Measurements from ENCODE around the gene DDX3X.
A peak's percentile ranks its signal among the peaks of the same experiment; 100 is the strongest.
"Not testable (repeated sequence)": the region's sequence is repeated elsewhere in the genome, so short reads cannot be mapped to it uniquely, and the experiment has no call there.

DDX3X gene

GRCh38 chrX:41333744-41334362, at the start of gene DDX3X:
TSS of gene DDX3X (plus strand) at chrX:41334162. CDS start at chrX:41334253, 91 bp downstream.
- Mint-ChIP-seq H3K27me3 (no peaks in the 10 kb centered on the region), H3K9me3 (no peaks in the 10 kb centered on the region), H3K4me3 (peak within 1 kb of the TSS; percentile 99), H3K36me3 (peaks cover 13% of the 10 kb centered on the region), H3K4me1 (peaks cover 27% of the 10 kb centered on the region), H3K27ac (peak within 1 kb of the TSS; percentile 100)

- H3K27me3 Mint-ChIP-seq, H3K9me3 Mint-ChIP-seq, H3K27ac Mint-ChIP-seq, H3K36me3 Mint-ChIP-seq, H3K4me3 Mint-ChIP-seq, H3K4me1 Mint-ChIP-seq: not testable (repeated sequence)
Observed at GRCh38 chrX:41285928-41286327, 48.0 kb upstream of the DDX3X start.

DNA sequence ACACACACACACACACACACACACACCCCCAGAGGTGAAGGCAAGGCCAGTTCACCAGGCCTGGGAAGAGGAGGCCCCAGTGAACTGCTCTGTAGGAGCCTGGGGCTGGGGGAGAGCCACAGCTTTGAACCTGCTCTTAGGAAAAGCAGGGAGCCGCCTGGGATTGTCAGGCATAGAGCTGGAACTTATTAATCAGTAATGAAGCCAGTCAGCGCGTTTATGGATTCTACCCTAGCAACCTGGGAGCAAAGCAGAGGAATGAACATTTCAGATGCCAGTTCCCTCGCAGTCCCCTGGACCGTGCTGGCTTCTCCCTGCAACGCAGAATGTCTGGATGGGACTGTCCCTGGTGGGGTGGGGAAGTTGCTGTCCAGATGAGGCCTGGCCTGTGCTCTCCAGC, 45.3 kb upstream of the DDX3X start:
- no peaks in the 10 kb centered on the region for H3K4me1 Mint-ChIP-seq
- H3K9me3 Mint-ChIP-seq: no peaks in the 10 kb centered on the region
- no peaks in the 10 kb centered on the region for H3K27me3 Mint-ChIP-seq
- H3K27ac Mint-ChIP-seq: no peak overlapping the region
- no peaks in the 10 kb centered on the region for H3K36me3 Mint-ChIP-seq
- no peak overlapping the region for H3K4me3 Mint-ChIP-seq

GRCh38 chrX:41289095-41289494, 44.9 kb upstream of the DDX3X start:
- H3K4me1 Mint-ChIP-seq: no peaks in the 10 kb centered on the region
- H3K4me3 Mint-ChIP-seq: no peak overlapping the region
- no peaks in the 10 kb centered on the region for H3K36me3 Mint-ChIP-seq
- H3K27me3 Mint-ChIP-seq: no peaks in the 10 kb centered on the region
- no peaks in the 10 kb centered on the region for H3K9me3 Mint-ChIP-seq
- H3K27ac Mint-ChIP-seq: no peak overlapping the region

GRCh38 chrX:41291309-41291708, 42.7 kb upstream of the DDX3X start:
- Mint-ChIP-seq H3K4me3 (no peak overlapping the region), H3K27ac (no peak overlapping the region), H3K27me3 (no peaks in the 10 kb centered on the region), H3K9me3 (no peaks in the 10 kb centered on the region), H3K4me1 (no peaks in the 10 kb centered on the region), H3K36me3 (no peaks in the 10 kb centered on the region)

GRCh38 chrX:41293269-41293668, 40.7 kb upstream of the DDX3X start:
- Mint-ChIP-seq H3K4me1 (no peaks in the 10 kb centered on the region), H3K9me3 (no peaks in the 10 kb centered on the region), H3K4me3 (no peak overlapping the region), H3K27me3 (no peaks in the 10 kb centered on the region), H3K36me3 (no peaks in the 10 kb centered on the region), H3K27ac (no peak overlapping the region)

DNA sequence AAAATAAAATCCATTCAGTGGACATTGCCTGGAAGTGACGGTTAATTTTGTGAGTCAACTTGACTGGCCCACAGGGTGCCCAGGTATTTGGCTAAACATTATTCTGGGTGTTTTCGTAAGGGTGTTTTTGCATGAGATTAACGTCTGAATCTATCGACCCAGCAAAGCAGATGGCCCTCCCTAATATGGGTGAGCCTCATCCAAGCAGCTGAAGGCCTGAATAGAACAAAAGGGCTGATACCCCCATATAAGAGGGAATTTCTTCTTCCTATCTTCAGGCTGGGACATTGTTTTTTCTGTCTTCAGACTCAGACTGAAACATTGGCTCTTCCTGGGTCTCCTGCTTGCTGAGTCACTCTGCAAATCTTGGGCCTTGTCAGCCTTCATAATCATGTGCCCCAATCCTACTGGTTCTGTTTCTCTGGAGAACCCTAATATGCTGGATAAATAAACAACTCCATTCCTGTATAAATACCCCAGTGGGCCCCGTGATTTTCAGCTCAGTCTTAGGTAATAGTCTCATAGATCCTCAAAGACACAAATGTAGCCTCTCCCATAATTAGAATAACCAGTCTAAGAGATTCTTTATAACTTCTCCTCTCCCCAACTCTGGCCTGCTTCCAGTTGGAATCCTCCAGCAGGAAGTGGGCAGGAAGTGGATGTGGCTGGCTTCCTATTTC, 33.1 kb upstream of the DDX3X start:
- Mint-ChIP-seq H3K9me3 (no peaks in the 10 kb centered on the region), H3K4me1 (no peaks in the 10 kb centered on the region), H3K27ac (no peak overlapping the region), H3K4me3 (no peak overlapping the region), H3K36me3 (no peaks in the 10 kb centered on the region), H3K27me3 (no peaks in the 10 kb centered on the region)

GRCh38 chrX:41301438-41301824, 32.5 kb upstream of the DDX3X start:
- no peak overlapping the region for H3K4me3 Mint-ChIP-seq
- no peak overlapping the region for H3K27ac Mint-ChIP-seq
- H3K27me3 Mint-ChIP-seq: no peaks in the 10 kb centered on the region
- H3K9me3 Mint-ChIP-seq: no peaks in the 10 kb centered on the region
- no peaks in the 10 kb centered on the region for H3K36me3 Mint-ChIP-seq
- no peaks in the 10 kb centered on the region for H3K4me1 Mint-ChIP-seq

DNA sequence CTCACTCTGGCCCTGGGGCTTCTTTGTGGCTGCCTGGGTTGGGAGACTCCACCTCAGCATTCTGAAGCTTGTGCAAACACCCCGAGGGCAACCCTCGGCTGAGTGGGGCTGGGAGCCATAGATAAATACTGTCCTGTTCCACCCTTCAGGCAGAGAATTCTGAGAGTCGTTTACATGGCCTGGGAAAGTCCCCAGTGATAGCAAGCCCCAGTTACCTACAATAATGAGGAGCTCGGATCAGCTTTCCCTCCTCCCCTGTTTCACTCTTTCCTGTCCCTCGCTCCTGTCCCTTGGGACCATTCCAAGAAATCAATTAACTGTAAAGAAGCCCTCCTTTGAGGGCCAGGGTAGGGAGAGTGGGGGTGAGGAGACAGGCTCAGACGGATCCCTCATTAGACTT, 31.6 kb upstream of the DDX3X start:
- Mint-ChIP-seq H3K36me3 (no peaks in the 10 kb centered on the region), H3K4me3 (no peak overlapping the region), H3K27ac (no peak overlapping the region), H3K27me3 (no peaks in the 10 kb centered on the region), H3K4me1 (no peaks in the 10 kb centered on the region), H3K9me3 (no peaks in the 10 kb centered on the region)

GRCh38 chrX:41303013-41303412, 30.9 kb upstream of the DDX3X start:
- Mint-ChIP-seq H3K36me3 (no peaks in the 10 kb centered on the region), H3K27ac (no peak overlapping the region), H3K27me3 (no peaks in the 10 kb centered on the region)

GRCh38 chrX:41304178-41304577, 29.8 kb upstream of the DDX3X start:
- Mint-ChIP-seq H3K4me3 (no peak overlapping the region), H3K27ac (no peak overlapping the region), H3K4me1 (no peaks in the 10 kb centered on the region), H3K9me3 (no peaks in the 10 kb centered on the region), H3K36me3 (no peaks in the 10 kb centered on the region), H3K27me3 (no peaks in the 10 kb centered on the region)

More at GRCh38 chrX:41303013-41303412, 30.9 kb upstream of the DDX3X start:
- no peaks in the 10 kb centered on the region for H3K4me1 Mint-ChIP-seq
- H3K4me3 Mint-ChIP-seq: no peak overlapping the region
- H3K9me3 Mint-ChIP-seq: no peaks in the 10 kb centered on the region

GRCh38 chrX:41308884-41309647, 24.9 kb upstream of the DDX3X start:
- Mint-ChIP-seq H3K4me1 (no peaks in the 10 kb centered on the region), H3K4me3 (no peak overlapping the region), H3K27ac (no peak overlapping the region), H3K27me3 (no peaks in the 10 kb centered on the region), H3K36me3 (no peaks in the 10 kb centered on the region), H3K9me3 (no peaks in the 10 kb centered on the region)

DNA sequence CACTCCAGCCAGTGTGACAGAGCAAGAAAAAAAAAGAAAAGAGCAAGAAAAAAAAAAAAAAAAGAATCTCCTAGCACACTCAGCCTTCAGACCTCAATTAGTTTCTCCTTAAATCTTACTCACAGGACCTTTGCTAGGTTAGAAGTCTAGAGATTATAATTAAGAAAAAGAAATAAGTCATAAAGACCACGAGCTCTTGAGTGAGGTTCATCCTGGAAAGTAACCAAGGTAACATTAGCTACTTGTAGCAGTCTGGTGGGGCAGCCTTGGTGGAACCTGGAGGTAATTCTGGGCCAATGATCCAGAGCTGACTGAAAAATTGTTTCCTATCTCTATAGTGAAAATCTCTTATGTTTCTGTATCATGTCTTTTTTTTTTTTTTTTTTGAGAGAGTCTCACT, 21.2 kb upstream of the DDX3X start:
- Mint-ChIP-seq H3K27ac (no peak overlapping the region), H3K4me1 (no peaks in the 10 kb centered on the region), H3K9me3 (no peaks in the 10 kb centered on the region), H3K4me3 (no peak overlapping the region), H3K36me3 (no peaks in the 10 kb centered on the region), H3K27me3 (no peaks in the 10 kb centered on the region)

DNA sequence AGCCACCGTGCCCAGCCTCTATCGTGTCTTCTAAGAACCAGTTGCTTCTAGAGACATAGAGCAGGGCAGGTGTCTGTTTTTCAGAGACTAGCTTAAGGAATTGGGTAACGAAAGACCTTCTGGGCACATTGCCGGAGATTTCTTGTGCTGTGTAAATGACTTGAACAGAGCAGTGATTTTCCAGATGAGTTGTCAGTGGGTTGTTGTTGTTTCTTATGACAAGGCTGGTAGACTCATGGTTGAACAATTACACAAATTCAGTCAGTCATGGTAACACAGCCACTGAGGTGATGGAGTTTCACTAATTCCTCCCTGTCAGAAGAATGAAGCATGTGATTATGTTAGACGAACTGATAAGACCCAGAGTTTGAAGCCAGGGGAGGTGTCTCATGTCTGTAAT, 20.5 kb upstream of the DDX3X start:
- Mint-ChIP-seq H3K4me1 (no peaks in the 10 kb centered on the region), H3K9me3 (no peaks in the 10 kb centered on the region), H3K4me3 (no peak overlapping the region), H3K36me3 (no peaks in the 10 kb centered on the region), H3K27ac (no peak overlapping the region), H3K27me3 (no peaks in the 10 kb centered on the region)

DNA sequence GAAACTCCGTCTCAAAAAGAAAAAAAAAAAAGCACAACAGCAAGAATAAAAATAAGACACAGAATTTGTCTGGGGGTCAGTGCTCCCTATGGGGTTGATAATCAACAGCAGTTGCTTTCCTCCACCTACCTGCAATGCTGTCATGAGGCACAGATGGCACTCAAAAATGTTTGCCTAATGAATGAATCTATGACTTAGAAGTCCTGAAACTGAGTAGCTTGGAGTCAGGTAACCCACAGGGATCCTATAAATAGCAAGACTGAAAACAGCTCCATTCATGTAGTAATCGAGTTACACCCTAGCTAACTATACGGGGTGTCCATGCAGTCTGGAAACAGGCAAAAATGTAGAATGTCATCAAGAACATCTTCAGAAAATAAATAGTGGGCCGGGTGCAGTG, 19.8 kb upstream of the DDX3X start:
- no peak overlapping the region for H3K4me3 Mint-ChIP-seq
- H3K9me3 Mint-ChIP-seq: no peaks in the 10 kb centered on the region
- H3K27ac Mint-ChIP-seq: no peak overlapping the region
- H3K27me3 Mint-ChIP-seq: no peaks in the 10 kb centered on the region
- no peaks in the 10 kb centered on the region for H3K36me3 Mint-ChIP-seq
- H3K4me1 Mint-ChIP-seq: no peaks in the 10 kb centered on the region

DNA sequence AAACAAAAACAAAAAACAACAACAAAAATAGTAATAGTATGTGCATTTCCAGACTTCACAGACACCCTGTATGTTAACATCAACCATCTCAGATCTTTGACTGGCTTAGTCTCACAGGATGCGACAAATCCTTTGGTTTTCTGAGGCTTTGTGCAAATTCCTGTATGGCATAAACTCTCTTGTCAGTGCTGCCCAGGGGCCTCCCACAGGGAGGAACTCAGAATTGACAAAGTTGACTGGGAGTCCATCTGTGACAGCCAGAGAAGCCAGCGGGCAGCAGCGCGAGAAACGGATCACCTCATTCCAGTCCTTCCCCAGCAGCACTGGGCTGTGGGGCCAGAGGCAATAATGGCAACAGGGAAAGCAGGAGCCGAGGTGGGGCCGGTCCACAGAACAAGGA, 19.1 kb upstream of the DDX3X start:
- Mint-ChIP-seq H3K4me1 (no peaks in the 10 kb centered on the region), H3K27me3 (no peaks in the 10 kb centered on the region), H3K4me3 (no peak overlapping the region), H3K36me3 (no peaks in the 10 kb centered on the region), H3K9me3 (no peaks in the 10 kb centered on the region), H3K27ac (no peak overlapping the region)
